NT2/D1 (cell line): Measurements from ENCODE around the gene G3BP1.

Experiments used
- YY1 ChIP-seq: IDR thresholded peaks from 2 replicates; pipeline ENCODE4 v1.6.1; 2011; ENCODE audit not compliant: insufficient read length, insufficient read depth
- ZNF274 ChIP-seq: IDR thresholded peaks from 2 replicates; pipeline ENCODE4 v1.6.1; 2011; ENCODE audit warnings: mild to moderate bottlenecking, low read depth, low read length

- TF ChIP-seq ZNF274 (no peak), YY1 (no peak)
Observed at GRCh38 chr5:151780348-151780747, 8.6 kb downstream of the G3BP1 start.
